ENCODE data around the gene FN3KRP.
"Not testable (repeated sequence)": the region's sequence is repeated elsewhere in the genome, so short reads cannot be mapped to it uniquely, and the experiment has no call there.

Gene FN3KRP

DNA sequence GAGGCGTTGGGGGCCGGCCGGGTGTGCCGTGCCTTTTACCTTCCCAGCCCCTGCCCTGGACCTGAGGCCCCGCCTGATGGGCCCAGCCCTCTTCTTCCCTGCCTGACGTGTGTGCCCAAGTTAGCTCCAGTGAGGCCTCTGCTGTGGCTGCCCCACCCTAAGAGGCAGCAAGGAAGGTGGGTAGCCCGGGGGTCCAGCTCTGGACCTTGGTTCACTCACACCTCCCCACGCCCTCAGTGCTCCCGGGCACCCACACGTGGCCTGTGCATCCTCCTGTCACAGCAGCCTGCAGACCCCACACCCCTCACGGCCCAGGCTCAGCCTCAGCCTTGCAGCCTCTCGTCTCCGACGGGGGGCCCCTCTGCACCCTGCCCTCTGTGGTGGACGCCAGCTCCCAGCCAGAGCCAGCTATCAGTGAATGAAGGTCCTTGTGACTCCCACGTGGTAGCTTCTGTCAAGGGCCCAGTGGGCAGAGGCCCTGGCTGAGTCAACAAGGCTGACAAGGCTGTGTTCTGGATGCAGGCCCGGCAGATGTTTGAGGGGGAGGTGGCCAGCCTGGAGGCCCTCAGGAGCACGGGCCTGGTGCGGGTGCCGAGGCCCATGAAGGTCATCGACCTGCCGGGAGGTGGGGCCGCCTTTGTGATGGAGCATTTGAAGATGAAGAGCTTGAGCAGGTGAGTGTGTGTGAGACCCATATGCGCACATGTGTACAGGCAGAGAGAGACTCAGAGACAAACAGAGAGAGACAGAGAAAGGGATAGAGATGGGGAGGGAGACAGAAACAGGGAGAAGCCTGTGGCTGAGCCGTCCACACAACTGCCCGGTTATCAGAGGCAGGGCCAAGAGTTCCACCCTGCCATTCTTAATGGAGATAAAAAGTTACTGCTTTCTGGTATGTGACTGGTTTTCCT, 21.7 kb downstream of the FN3KRP start:
- H3K4me1 Mint-ChIP-seq: peaks cover 4% of the 10 kb centered on the region
- H3K36me3 Mint-ChIP-seq (ENCODE audit: low read depth): peaks cover 25% of the 10 kb centered on the region
- ATAC-seq: no peak
- H3K27ac Mint-ChIP-seq: no peak overlapping the region
- DNase-seq: no peak
- peaks cover 2% of the 10 kb centered on the region for H3K27me3 Mint-ChIP-seq
- H3K4me3 Mint-ChIP-seq: no peak overlapping the region
- H3K9me3 Mint-ChIP-seq: peaks cover 13% of the 10 kb centered on the region

DNA sequence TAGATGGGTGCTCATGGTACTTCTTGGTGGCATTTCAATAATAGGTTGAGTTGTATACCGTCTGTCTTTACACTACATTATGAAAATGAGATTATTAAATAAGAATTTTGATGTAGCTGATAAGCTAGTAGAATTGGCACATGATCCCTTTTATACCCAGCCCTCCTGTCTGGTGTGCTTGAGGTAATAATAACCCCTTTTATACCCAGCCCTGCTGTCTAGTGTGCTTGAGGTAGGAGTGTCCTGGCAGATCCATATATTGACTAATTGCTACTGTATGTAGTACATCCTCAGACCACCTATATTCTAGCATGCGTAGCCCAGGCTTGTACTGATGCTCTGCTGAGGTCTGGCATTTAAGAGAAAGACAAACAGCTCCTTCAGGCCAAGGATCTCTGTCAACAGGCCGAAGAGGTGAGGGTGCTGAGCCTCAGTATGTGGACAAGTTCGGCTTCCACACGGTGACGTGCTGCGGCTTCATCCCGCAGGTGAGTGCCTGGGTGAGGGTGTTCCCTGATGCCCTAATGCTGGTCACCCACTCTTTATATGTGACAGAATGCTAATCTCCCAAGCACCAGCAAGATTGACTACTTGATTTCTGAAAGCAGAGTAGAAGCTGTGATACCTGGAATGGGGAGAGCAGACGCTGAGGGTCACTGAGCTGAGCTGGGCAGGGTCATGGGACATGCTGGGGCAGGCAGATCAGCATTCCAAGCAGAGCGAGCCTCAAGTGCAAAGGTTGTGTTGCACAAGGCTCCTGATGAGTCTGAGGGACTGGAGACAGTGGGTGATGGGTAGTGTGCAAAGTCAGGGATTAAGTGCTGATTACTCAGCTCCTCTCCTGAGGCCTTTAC, 24.6 kb downstream of the FN3KRP start:
- no peak overlapping the region for H3K27ac Mint-ChIP-seq
- peaks cover 21% of the 10 kb centered on the region for H3K36me3 Mint-ChIP-seq (ENCODE audit: low read depth)
- no peak for DNase-seq
- no peak for ATAC-seq
- peaks cover under 1% of the 10 kb centered on the region for H3K27me3 Mint-ChIP-seq
- peaks cover 2% of the 10 kb centered on the region for H3K4me1 Mint-ChIP-seq
- H3K9me3 Mint-ChIP-seq: peaks cover 9% of the 10 kb centered on the region
- no peak overlapping the region for H3K4me3 Mint-ChIP-seq

DNA sequence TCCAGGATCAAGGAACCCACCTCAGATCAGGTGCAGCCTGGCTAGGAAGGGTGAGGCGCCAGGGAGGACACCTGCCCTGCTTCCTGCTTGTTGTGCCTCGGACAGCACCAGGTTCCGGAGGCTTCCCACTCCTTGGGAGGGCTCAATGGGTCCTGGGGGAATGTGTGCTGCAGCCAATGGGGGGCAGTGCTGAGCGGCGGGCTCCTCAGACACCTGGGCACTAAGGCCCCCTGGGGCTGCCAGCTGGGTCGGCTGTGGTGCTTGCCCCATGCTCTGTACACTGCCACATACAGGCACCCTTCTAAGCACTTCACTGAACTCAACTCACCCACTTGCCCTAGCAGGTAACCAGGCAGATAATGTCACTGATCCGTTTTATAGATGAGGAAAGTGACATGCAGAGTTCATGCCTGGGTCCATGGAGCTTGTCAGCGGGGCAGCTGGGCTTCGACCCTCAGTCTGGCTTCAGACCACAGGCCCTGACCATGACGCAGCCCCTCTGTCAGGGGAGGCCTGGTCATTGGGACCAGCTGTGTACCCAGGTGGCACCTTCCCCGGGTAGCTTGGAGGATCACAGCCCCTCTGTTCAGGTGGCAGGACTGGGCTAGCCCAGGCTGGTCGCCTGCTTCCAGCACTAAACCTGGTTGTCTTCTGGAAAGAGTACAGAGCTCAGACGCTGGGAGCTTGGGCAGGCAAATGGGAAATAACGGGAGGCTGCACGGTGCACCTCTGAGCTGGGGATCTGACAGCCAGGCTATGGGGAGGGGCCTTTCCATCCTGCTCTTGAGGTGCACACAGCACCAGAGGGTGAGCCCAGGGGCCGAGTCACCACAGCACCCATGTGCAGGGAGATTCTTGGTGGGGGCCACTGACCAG, 27.1 kb downstream of the FN3KRP start:
- no peak for DNase-seq
- Mint-ChIP-seq H3K27ac (no peak overlapping the region), H3K4me1 (no peaks in the 10 kb centered on the region), H3K4me3 (no peak overlapping the region), H3K9me3 (peaks cover 9% of the 10 kb centered on the region), H3K36me3 (ENCODE audit: low read depth) (peaks cover 26% of the 10 kb centered on the region), H3K27me3 (no peaks in the 10 kb centered on the region)
- ATAC-seq: no peak

GRCh38 chr17:82744736-82745135, 28.2 kb downstream of the FN3KRP start:
- H3K4me1 Mint-ChIP-seq, ATAC-seq, DNase-seq, H3K4me3 Mint-ChIP-seq, H3K9me3 Mint-ChIP-seq, H3K27me3 Mint-ChIP-seq, H3K27ac Mint-ChIP-seq: not testable (repeated sequence)
- H3K36me3 Mint-ChIP-seq (ENCODE audit: low read depth): peaks cover 26% of the 10 kb centered on the region

DNA sequence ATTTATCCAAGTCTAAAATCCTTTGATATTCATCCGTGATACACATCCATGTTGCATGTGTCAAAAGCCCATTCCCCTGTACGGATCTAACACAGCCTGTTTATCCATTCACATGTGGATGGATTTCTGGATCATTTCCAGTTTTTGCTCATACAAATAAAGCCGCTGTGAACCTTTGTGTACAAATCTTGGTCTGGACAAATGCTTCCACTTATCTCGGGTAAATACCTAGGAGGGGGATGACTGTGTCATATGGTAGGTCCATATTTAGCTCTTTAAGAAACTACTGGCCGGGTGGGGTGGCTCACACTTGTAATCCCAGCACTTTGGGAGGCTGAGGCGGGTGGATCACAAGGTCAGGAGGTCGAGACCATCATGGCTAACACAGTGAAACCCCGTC, 29.0 kb downstream of the FN3KRP start:
- H3K36me3 Mint-ChIP-seq (ENCODE audit: low read depth): peaks cover 21% of the 10 kb centered on the region
- H3K9me3 Mint-ChIP-seq: peaks cover 9% of the 10 kb centered on the region
- no peak for ATAC-seq

GRCh38 chr17:82748756-82749155, 32.2 kb downstream of the FN3KRP start:
- Mint-ChIP-seq H3K27ac (no peak overlapping the region), H3K36me3 (ENCODE audit: low read depth) (peaks cover 8% of the 10 kb centered on the region)

More for the DNA sequence above, 29.0 kb downstream of the FN3KRP start:
- DNase-seq: no peak
- Mint-ChIP-seq H3K4me3 (no peak overlapping the region), H3K4me1 (peaks cover 4% of the 10 kb centered on the region), H3K27me3 (no peaks in the 10 kb centered on the region), H3K27ac (no peak overlapping the region)

DNA sequence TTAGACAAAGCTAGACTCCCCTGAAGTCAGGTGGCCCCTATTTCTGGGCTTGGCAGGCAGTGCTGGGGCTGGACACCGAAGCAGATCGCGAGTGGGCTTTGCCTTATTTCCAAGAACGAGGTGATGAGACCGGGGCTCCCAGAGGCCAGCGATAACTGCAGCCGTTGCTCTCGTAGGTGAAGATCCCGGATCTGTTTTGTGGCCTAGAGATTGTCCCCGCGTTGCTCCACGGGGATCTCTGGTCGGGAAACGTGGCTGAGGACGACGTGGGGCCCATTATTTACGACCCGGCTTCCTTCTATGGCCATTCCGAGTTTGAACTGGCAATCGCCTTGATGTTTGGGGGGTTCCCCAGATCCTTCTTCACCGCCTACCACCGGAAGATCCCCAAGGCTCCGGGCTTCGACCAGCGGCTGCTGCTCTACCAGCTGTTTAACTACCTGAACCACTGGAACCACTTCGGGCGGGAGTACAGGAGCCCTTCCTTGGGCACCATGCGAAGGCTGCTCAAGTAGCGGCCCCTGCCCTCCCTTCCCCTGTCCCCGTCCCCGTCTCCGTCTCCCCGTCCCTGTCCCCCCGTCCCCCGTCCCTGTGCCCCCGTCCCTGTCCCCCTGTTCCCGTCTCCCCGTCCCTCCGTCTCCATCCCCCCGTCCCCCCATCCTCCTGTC, 33.9 kb downstream of the FN3KRP start:
- H3K9me3 Mint-ChIP-seq: no peaks in the 10 kb centered on the region
- DNase-seq (no peak), ATAC-seq (no peak)
- no peaks in the 10 kb centered on the region for H3K27me3 Mint-ChIP-seq
- H3K4me1 Mint-ChIP-seq: peaks cover 29% of the 10 kb centered on the region
- peak overlapping the region; percentile 35 for H3K27ac Mint-ChIP-seq
- H3K36me3 Mint-ChIP-seq (ENCODE audit: low read depth): peaks cover 8% of the 10 kb centered on the region
- H3K4me3 Mint-ChIP-seq: peak overlapping the region; percentile 38

More at GRCh38 chr17:82748756-82749155, 32.2 kb downstream of the FN3KRP start:
- no peak for ATAC-seq
- Mint-ChIP-seq H3K4me3 (no peak overlapping the region), H3K27me3 (no peaks in the 10 kb centered on the region), H3K4me1 (peaks cover 17% of the 10 kb centered on the region), H3K9me3 (no peaks in the 10 kb centered on the region)
- no peak for DNase-seq

DNA sequence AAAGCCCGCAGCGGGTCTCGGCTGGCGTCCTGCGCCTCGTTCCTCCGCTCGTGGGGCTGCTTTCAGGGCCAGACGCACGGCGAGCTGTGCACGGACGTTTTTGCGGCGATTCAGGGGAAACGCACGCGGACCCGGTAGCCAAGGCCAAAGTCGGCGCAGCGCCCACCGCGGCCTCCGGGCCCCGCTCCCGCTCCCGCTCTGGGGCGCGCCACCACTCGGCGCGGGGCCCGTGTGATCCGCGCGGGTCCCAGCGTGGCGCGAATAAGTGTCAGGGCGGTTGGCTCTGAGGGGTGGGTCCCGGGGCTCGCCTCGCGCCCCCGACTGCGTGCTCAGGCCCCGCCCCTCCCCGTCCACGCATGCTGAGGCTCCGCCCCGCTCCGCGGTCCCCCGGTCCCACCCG, 34.7 kb downstream of the FN3KRP start:
- peak; percentile 39 for ATAC-seq
- no peak overlapping the region for H3K4me3 Mint-ChIP-seq

DNA sequence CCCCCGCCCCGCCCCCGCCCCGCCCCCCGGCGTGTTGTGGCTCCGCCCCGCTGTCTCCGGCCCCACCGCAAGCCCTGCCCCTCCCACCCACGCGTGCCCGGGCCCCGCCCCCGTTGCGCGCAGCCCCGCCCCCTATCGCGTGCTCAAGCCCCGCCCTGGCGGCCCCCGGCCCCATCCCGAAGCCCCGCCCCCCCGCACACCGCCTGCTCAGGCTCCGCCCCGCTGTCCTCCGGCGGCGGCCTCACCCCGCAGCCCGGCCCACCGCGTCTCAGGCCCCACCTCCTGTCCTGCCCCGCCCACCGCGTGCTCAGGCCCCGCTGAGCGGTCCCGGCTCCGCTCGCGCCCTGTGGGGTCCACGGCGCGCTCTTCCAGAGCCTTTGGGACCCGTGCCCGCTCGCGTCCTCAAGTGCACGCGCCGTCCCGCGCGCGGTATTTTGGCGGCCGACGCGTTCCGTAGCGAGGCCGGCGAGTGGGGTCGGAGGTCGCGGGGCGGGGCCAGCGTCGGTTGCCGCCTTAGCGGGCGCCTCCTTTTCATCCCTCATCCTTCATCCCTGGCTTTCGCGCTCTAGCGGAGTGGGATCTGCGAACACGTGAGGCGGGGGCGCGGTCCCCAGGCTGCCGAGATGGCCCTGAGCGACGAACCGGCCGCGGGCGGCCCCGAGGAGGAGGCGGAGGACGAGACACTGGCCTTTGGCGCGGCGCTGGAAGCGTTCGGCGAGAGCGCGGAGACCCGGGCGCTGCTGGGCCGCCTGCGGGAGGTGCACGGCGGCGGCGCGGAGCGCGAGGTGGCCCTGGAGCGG, 35.3 kb downstream of the FN3KRP start, which contains the start of gene TBCD:
Gene TBCD (plus strand): TSS at position 495 of the 800 bp plus-strand sequence. CDS start 129 bp downstream, at position 624.
- Mint-ChIP-seq H3K36me3 (ENCODE audit: low read depth) (peaks cover 15% of the 10 kb centered on the region), H3K9me3 (no peaks in the 10 kb centered on the region), H3K27ac (peak within 1 kb of the TSS; percentile 69), H3K27me3 (no peaks in the 10 kb centered on the region), H3K4me3 (peak within 1 kb of the TSS; percentile 85), H3K4me1 (peaks cover 29% of the 10 kb centered on the region)
- ATAC-seq (peak; percentile 75), DNase-seq (peak; percentile 89)

More for the DNA sequence above, 34.7 kb downstream of the FN3KRP start:
- H3K9me3 Mint-ChIP-seq: no peaks in the 10 kb centered on the region
- no peak overlapping the region for H3K27ac Mint-ChIP-seq
- H3K4me1 Mint-ChIP-seq: peaks cover 29% of the 10 kb centered on the region
- H3K36me3 Mint-ChIP-seq (ENCODE audit: low read depth): peaks cover 13% of the 10 kb centered on the region
- no peak for DNase-seq
- H3K27me3 Mint-ChIP-seq: no peaks in the 10 kb centered on the region

DNA sequence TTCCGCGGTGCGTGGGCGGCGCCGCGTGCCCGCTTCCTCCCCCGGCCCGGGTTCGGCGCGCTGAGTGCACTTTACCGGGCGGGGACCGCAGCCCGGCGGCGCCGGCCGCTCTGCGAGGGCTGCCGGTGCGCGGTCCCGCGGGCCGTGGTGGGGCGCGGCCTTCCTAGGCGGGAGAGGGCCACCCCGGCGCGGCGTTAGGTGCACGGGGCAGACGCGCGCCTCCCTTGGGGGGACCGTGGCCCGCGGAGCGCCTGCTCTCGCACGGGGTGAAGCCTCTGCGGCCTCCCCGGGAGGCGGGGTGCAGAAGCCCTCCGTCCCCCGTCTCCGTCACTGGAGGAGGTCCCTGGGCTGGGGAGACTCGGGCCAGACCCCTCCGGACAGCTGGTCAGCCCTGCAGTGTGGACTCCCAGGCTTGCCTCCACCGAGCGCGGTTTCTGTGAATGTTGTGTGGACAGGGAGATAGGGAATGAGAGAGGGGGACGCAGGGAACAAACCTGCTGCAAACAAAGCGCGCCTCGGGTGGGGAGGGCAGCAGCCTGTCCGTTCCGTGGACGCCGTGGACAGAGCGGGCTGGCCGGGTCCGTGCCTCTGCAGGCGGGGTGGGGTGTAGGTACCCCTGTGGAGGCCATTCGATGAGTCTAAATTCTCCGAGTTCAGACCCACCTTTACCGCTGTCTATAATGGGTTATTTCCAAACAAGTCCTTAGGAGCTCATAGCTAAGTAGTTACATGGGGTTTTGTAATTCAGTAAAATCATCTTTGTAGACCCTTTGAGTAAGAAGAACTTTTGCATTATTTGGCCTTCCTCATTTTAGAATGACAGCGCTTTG, 36.1 kb downstream of the FN3KRP start:
- peaks cover 29% of the 10 kb centered on the region for H3K4me1 Mint-ChIP-seq
- ATAC-seq (peak; percentile 47), DNase-seq (peak; percentile 35)
- H3K4me3 Mint-ChIP-seq: peak overlapping the region; percentile 85
- H3K9me3 Mint-ChIP-seq: no peaks in the 10 kb centered on the region
- peak overlapping the region; percentile 69 for H3K27ac Mint-ChIP-seq
- H3K36me3 Mint-ChIP-seq (ENCODE audit: low read depth): peaks cover 22% of the 10 kb centered on the region
- no peaks in the 10 kb centered on the region for H3K27me3 Mint-ChIP-seq

- Mint-ChIP-seq H3K4me3 (peak overlapping the region; percentile 85), H3K36me3 (ENCODE audit: low read depth) (peaks cover 22% of the 10 kb centered on the region), H3K27ac (peak overlapping the region; percentile 11), H3K27me3 (no peaks in the 10 kb centered on the region), H3K9me3 (no peaks in the 10 kb centered on the region), H3K4me1 (peaks cover 29% of the 10 kb centered on the region)
- no peak for ATAC-seq
- DNase-seq: no peak
Observed at GRCh38 chr17:82753201-82753464, 36.6 kb downstream of the FN3KRP start.

DNA sequence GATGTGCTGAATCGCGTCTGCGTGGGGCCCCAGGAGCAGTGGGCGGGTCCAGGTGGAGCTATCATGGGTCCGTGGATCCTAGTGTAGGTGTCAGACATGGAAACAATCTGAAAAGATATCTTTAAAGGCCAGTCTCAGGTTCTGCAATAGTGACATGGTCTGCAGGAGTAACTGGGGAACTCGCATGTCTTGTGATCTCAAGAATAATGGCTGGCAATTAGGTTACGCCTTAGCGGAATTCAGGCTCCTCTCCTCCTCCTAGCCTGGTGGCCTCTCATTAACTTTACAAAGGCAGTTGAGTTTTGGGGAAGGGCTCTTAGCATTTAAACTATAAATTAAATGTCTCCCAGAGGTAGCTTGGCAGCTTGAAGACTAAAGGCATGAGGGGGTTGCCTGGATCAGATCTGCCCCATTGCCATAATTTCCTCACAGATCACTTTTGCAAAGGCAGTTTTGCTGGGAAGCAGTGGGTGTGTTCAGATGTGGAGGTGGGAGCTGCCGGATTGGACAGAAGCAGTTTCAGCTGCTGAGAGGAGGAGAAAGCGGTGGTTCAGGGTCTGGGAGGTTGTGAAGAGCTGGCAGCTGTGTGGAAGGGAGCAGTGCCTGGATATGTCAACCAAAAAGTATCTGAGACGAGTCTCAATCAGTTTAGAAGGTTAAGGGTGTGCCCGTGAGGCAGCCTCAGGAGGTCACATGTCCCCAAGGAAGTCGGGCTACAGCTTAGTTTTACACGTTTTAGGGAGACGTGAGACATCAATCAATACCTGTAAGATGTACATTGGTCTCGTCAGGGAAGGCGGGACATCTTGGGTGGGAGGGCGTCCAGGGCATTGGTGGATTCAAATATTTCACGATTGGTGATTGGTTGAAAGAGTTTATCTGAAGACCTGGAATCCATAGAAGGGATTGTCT, 38.0 kb downstream of the FN3KRP start:
- ATAC-seq (no peak), DNase-seq (peak; percentile 14)
- H3K4me1 Mint-ChIP-seq: peaks cover 29% of the 10 kb centered on the region
- peaks cover 20% of the 10 kb centered on the region for H3K36me3 Mint-ChIP-seq (ENCODE audit: low read depth)
- H3K9me3 Mint-ChIP-seq: no peaks in the 10 kb centered on the region
- no peaks in the 10 kb centered on the region for H3K27me3 Mint-ChIP-seq
- H3K27ac Mint-ChIP-seq: peak overlapping the region; percentile 12
- H3K4me3 Mint-ChIP-seq: peak overlapping the region; percentile 13

Measured in activated naive CD8-positive, alpha-beta T cell treated with anti-CD3 and anti-CD28 coated beads, Interleukin-2, amount 50 U/mL, for 24 hours (primary cell).